OCI-LY3 (cell line): Measurements from ENCODE around the gene FAM170A.

Experiments
- H2AFZ ChIP-seq: fragments of 200-600, 300-600 bp; shearing (Covaris generic); 2 replicates; pipeline ENCODE4 v1.6.0; 2014; ENCODE audit warnings: antibody characterized with exemption, low read depth, low read length
- H3K27ac ChIP-seq: fragments of 200-600, 300-600 bp; sonication (generic); 2 replicates; pipeline ENCODE4 v1.5.1; 2014; ENCODE audit warnings: mild to moderate bottlenecking, low read length, moderate library complexity, mixed read lengths
- H3K27me3 ChIP-seq: fragments of 200-600, 300-600 bp; sonication (generic); 2 replicates; pipeline ENCODE4 v1.6.1; 2014; ENCODE audit warnings: low read depth, low read length, mixed read lengths
- H3K36me3 ChIP-seq: fragments of 200-600, 300-600 bp; sonication (generic); replicated peaks from 2 replicates; pipeline ENCODE3; 2014; ENCODE audit warnings: low read depth, low read length, mixed read lengths
- H3K4me1 ChIP-seq: fragments of 300-600, 200-600 bp; sonication (generic); 2 replicates; pipeline ENCODE4 v1.6.1; 2014; ENCODE audit warnings: low read length, mixed read lengths
- H3K4me2 ChIP-seq: fragments of 200-600, 300-600 bp; sonication (generic); 2 replicates; pipeline ENCODE4 v1.6.1; 2014; ENCODE audit warnings: low read length, mixed read lengths
- H3K4me3 ChIP-seq: fragments of 300-600, 200-600 bp; sonication (generic); 2 replicates; pipeline ENCODE4 v1.5.1; 2014; ENCODE audit warnings: antibody characterized with exemption, mild to moderate bottlenecking, low read length, moderate library complexity
- H3K79me2 ChIP-seq: fragments of 300-600, 200-600 bp; shearing (Covaris generic); 2 replicates; pipeline ENCODE4 v1.6.1; 2014; ENCODE audit warnings: mild to moderate bottlenecking, low read length, mixed read lengths
- H3K9ac ChIP-seq: fragments of 300-600, 200-600 bp; shearing (Covaris generic); 2 replicates; pipeline ENCODE4 v1.6.0; 2014; ENCODE audit warnings: mild to moderate bottlenecking, low read length, moderate library complexity
- H3K9me3 ChIP-seq: fragments of 200-600, 300-600 bp; shearing (Covaris generic); 2 replicates; pipeline ENCODE4 v1.6.1; 2014; ENCODE audit warnings: low read length, mixed read lengths; ENCODE audit not compliant: insufficient read depth
- H4K20me1 ChIP-seq: fragments of 200-600, 300-600 bp; sonication (generic); 2 replicates; pipeline ENCODE4 v1.6.1; 2016; ENCODE audit warnings: low read length, mixed read lengths; ENCODE audit not compliant: insufficient read depth
- EZH2phosphoT487 ChIP-seq: fragments of 200-600 bp; shearing (Covaris generic); IDR thresholded peaks from 2 replicates; pipeline ENCODE4 v1.6.1; 2018; ENCODE audit warnings: antibody characterized with exemption, mixed run types, low read depth
- TF ChIP-seq, protein P1 (sequence below): fragments of 200-600, 300-600 bp; sonication (generic); IDR thresholded peaks from 2 replicates; pipeline ENCODE4 v1.5.1; 2014; ENCODE audit warnings: antibody characterized with exemption, low read length, low read depth

The FAM170A gene

GRCh38 chr5:119597728-119598298, 31.5 kb upstream of the FAM170A start:
- no peaks in the 10 kb centered on the region for H3K79me2 ChIP-seq
- H3K27me3 ChIP-seq = no peaks in the 10 kb centered on the region
- no peaks in the 10 kb centered on the region for H3K4me1 ChIP-seq
- no peak overlapping the region for H3K4me2 ChIP-seq
- H4K20me1 ChIP-seq = no peaks in the 10 kb centered on the region
- no peaks in the 10 kb centered on the region for H3K9me3 ChIP-seq
- H3K4me3 ChIP-seq = no peak overlapping the region
- no peaks in the 10 kb centered on the region for H3K36me3 ChIP-seq
- no peak overlapping the region for H3K9ac ChIP-seq
- no peak overlapping the region for H3K27ac ChIP-seq
- TF ChIP-seq, protein P1, sequence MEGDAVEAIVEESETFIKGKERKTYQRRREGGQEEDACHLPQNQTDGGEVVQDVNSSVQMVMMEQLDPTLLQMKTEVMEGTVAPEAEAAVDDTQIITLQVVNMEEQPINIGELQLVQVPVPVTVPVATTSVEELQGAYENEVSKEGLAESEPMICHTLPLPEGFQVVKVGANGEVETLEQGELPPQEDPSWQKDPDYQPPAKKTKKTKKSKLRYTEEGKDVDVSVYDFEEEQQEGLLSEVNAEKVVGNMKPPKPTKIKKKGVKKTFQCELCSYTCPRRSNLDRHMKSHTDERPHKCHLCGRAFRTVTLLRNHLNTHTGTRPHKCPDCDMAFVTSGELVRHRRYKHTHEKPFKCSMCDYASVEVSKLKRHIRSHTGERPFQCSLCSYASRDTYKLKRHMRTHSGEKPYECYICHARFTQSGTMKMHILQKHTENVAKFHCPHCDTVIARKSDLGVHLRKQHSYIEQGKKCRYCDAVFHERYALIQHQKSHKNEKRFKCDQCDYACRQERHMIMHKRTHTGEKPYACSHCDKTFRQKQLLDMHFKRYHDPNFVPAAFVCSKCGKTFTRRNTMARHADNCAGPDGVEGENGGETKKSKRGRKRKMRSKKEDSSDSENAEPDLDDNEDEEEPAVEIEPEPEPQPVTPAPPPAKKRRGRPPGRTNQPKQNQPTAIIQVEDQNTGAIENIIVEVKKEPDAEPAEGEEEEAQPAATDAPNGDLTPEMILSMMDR = no peak
- TF ChIP-seq EZH2phosphoT487 = no peak
- no peak overlapping the region for H2AFZ ChIP-seq

DNA sequence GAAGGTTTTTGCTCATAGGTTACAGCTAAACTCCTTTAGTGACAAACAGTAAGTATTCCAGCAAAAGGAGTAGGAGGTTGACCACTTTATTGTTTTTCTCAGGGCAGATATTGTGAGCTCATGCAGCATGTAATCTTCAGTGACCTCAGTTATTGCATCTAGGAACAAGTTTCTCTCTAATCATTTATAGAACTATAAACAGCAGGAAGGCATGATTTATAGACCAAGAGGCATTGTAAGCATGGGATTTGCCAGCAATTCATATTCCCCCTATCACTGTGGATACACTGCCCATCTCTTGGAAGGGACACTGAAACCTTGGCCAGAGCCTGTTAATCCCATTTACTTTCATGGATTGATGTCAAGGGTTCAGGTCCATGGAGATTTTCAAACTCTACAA, 15.4 kb upstream of the FAM170A start:
- Histone ChIP-seq H3K27ac (no peak overlapping the region), H4K20me1 (no peaks in the 10 kb centered on the region), H3K4me1 (no peaks in the 10 kb centered on the region), H3K36me3 (no peaks in the 10 kb centered on the region), H3K9ac (no peak overlapping the region), H2AFZ (no peak overlapping the region), H3K4me3 (no peak overlapping the region), H3K79me2 (no peaks in the 10 kb centered on the region), H3K9me3 (no peaks in the 10 kb centered on the region), H3K4me2 (no peak overlapping the region), H3K27me3 (no peaks in the 10 kb centered on the region)
- no peak for TF ChIP-seq EZH2phosphoT487
- TF ChIP-seq, protein P1 = no peak

DNA sequence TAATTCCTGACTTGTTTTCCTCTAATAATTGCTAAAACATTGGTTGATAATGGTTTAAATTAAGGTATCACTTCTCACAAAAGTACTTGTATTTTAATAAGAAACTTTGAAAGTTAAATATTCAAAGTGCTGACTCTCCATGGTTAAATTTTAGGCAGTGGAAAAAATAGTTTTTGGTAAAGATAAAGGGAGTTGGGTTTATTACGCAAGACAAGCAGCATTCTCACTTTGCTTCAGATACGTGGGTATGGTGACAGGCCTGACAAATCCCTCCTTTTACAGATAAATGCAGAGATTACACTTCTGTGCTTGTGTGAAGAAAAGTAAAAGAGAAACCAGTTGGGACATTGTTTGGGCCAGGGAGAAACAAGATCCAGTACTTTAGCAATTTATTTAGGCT, 14.5 kb upstream of the FAM170A start:
- Histone ChIP-seq H3K4me3 (no peak overlapping the region), H3K27ac (no peak overlapping the region), H3K36me3 (no peaks in the 10 kb centered on the region), H3K9ac (no peak overlapping the region), H4K20me1 (no peaks in the 10 kb centered on the region), H3K79me2 (no peaks in the 10 kb centered on the region), H3K4me2 (no peak overlapping the region), H3K4me1 (no peaks in the 10 kb centered on the region), H2AFZ (no peak overlapping the region), H3K27me3 (no peaks in the 10 kb centered on the region), H3K9me3 (no peaks in the 10 kb centered on the region)
- no peak for TF ChIP-seq EZH2phosphoT487
- TF ChIP-seq, protein P1 = no peak

DNA sequence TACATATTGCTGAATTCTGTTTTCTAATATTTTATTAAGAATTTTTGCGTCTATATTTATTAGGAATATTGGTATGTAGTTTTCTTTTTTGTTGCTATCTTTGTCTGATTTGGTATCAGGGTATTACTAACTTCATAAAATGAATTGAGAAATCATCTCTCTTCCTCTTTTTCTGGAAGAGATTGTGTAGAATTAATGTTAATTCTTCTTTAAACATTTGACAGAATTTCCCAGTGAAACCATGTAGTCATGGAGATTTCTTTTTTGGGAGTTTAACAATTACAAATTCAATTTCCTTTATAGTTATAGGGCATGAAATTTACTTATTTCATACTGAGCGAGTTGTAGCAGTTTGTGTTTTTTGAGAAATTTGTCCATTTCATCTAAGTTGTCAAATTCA, 3.3 kb upstream of the FAM170A start:
- Histone ChIP-seq H3K9me3 (no peaks in the 10 kb centered on the region), H3K79me2 (no peaks in the 10 kb centered on the region), H3K4me3 (no peak overlapping the region), H3K36me3 (no peaks in the 10 kb centered on the region), H2AFZ (no peak overlapping the region), H3K4me2 (no peak overlapping the region), H3K27me3 (no peaks in the 10 kb centered on the region), H3K27ac (no peak overlapping the region), H4K20me1 (no peaks in the 10 kb centered on the region), H3K4me1 (0 out of 2 replicates have a peak, but pooled peaks cover 3% of the 10 kb centered on the region), H3K9ac (no peak overlapping the region)
- no peak for TF ChIP-seq EZH2phosphoT487
- TF ChIP-seq, protein P1 = no peak
